Body of pancreas (tissue), 4 donors: ENCODE results near the gene CLEC4M.

Source experiments
- CTCF ChIP-seq, 7 experiments: fragments of 450-650 bp in 4 of 7; fragments of 200-600 bp in 3 of 7; sonication (generic) in 3 of 7; IDR thresholded peaks; one replicate each; pipeline ENCODE4 v1.5.1; 2016 to 2019; ENCODE audit warnings: antibody characterized with exemption in 7 of 7
- POLR2A ChIP-seq, 3 donors: fragments of 450-650 bp; IDR thresholded peaks; one replicate each; pipeline ENCODE4 v1.6.1; 2016; ENCODE audit warnings: antibody characterized with exemption in 3 of 3, mild to moderate bottlenecking in 2 of 3

- TF ChIP-seq CTCF (IDR thresholded peaks at IDR 0.05) (no peak), POLR2A (IDR thresholded peaks at IDR 0.05) (no peak)
These were observed 29.2 kb downstream of the CLEC4M start for GRCh38 chr19:7792281-7792680.
